Smooth muscle cell (in vitro differentiated cells): ENCODE results near the gene SOX6. TPM values are rescaled to one million over a fixed set of nuclear protein-coding genes. Genes with fewer than 3 reads are reported as not detected.

Experiments
- DNase-seq: peaks from one replicate; lab custom pipeline; 2025; ENCODE audit not compliant: unreplicated experiment; lab: John Stamatoyannopoulos, UW
- H2AFZ ChIP-seq: fragments of 200-600 bp; sonication (generic); 2 replicates; pipeline ENCODE4 v1.6.0; 2016; ENCODE audit warnings: antibody characterized with exemption, low read depth, mild to moderate bottlenecking
- H3F3A ChIP-seq: fragments of 200-600 bp; sonication (generic); 2 replicates; pipeline ENCODE4 v1.6.0; 2017; ENCODE audit warnings: antibody characterized with exemption, low read depth
- H3K27ac ChIP-seq: fragments of 200-600 bp; sonication (generic); 2 replicates; pipeline ENCODE4 v1.5.1; 2016; ENCODE audit warnings: low read depth, mild to moderate bottlenecking
- H3K27me3 ChIP-seq: fragments of 200-600 bp; sonication (generic); 2 replicates; pipeline ENCODE4 v1.6.1; 2016; ENCODE audit warnings: low read depth, mild to moderate bottlenecking
- H3K36me3 ChIP-seq: fragments of 200-600 bp; sonication (generic); 2 replicates; pipeline ENCODE4 v1.5.1; 2016; ENCODE audit warnings: low read depth
- H3K4me1 ChIP-seq: fragments of 200-600 bp; sonication (generic); 2 replicates; pipeline ENCODE4 v1.5.1; 2016; ENCODE audit warnings: low read depth
- H3K4me2 ChIP-seq: fragments of 200-600 bp; sonication (generic); 2 replicates; pipeline ENCODE4 v1.6.0; 2016; ENCODE audit warnings: mild to moderate bottlenecking
- H3K4me3 ChIP-seq: fragments of 200-600 bp; sonication (generic); 2 replicates; pipeline ENCODE4 v1.5.1; 2016; ENCODE audit warnings: mild to moderate bottlenecking
- H3K79me2 ChIP-seq: fragments of 200-600 bp; sonication (generic); 2 replicates; pipeline ENCODE4 v1.6.0; 2016; ENCODE audit warnings: low read depth, mild to moderate bottlenecking
- H3K9ac ChIP-seq: fragments of 200-600 bp; sonication (generic); 2 replicates; pipeline ENCODE4 v1.6.0; 2016; ENCODE audit warnings: low read depth
- H3K9me3 ChIP-seq: fragments of 200-600 bp; sonication (generic); replicated peaks from 2 replicates; pipeline ENCODE4 v1.5.1; 2016; ENCODE audit warnings: low read depth
- H4K20me1 ChIP-seq: fragments of 200-600 bp; sonication (generic); 2 replicates; pipeline ENCODE4 v1.6.0; 2016; ENCODE audit warnings: low read depth
- WGBS: methylation state at CpG from one replicate; pipeline ENCODE4 v1.1.7; 2016; ENCODE audit warnings: low lambda C conversion rate; 5-methylcytosine and 5-hydroxymethylcytosine counted together
- polyA plus RNA-seq: library from polyadenylated mRNA; unstranded; fragments of >200 nt; fragmentation: Nextera tagmentation; extraction: Ambion mirVana; gene quantifications from 2 replicates; pipeline ENCODE4 v1.2.1, GENCODE V29; 2016
- total RNA-seq: library from RNA; depleted of rRNA; stranded (reverse); fragments of >200 nt; gene quantifications from 2 replicates; pipeline ENCODE4 v1.2.3, GENCODE V29; 2014
- TF ChIP-seq, protein P1 (sequence below): fragments of 200-600 bp; sonication (generic); IDR thresholded peaks from 2 replicates; pipeline ENCODE4 v1.5.1; 2017; ENCODE audit warnings: borderline replicate concordance, mild to moderate bottlenecking, antibody characterized with exemption; ENCODE audit not compliant: insufficient read depth, poor library complexity, severe bottlenecking

Gene SOX6
- total and polyA plus RNA-seq, 2 experiments from 2014 or later = 11.2 to 27.6 TPM

- H3K27me3 ChIP-seq = no peaks in the 10 kb centered on the region
- no peak for DNase-seq
- H3K27ac ChIP-seq = peak overlapping the region; percentile 15
- H3K36me3 ChIP-seq = no peaks in the 10 kb centered on the region
- H3K9me3 ChIP-seq = no peaks in the 10 kb centered on the region
- H3K9ac ChIP-seq = no peak overlapping the region
- no peak overlapping the region for H2AFZ ChIP-seq
- H3K4me1 ChIP-seq = peaks cover 25% of the 10 kb centered on the region
- TF ChIP-seq, protein P1, sequence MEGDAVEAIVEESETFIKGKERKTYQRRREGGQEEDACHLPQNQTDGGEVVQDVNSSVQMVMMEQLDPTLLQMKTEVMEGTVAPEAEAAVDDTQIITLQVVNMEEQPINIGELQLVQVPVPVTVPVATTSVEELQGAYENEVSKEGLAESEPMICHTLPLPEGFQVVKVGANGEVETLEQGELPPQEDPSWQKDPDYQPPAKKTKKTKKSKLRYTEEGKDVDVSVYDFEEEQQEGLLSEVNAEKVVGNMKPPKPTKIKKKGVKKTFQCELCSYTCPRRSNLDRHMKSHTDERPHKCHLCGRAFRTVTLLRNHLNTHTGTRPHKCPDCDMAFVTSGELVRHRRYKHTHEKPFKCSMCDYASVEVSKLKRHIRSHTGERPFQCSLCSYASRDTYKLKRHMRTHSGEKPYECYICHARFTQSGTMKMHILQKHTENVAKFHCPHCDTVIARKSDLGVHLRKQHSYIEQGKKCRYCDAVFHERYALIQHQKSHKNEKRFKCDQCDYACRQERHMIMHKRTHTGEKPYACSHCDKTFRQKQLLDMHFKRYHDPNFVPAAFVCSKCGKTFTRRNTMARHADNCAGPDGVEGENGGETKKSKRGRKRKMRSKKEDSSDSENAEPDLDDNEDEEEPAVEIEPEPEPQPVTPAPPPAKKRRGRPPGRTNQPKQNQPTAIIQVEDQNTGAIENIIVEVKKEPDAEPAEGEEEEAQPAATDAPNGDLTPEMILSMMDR = no peak
- H3F3A ChIP-seq = no peaks in the 10 kb centered on the region
- H4K20me1 ChIP-seq = no peaks in the 10 kb centered on the region
- H3K4me2 ChIP-seq = peak overlapping the region; percentile 29
- H3K79me2 ChIP-seq = no peaks in the 10 kb centered on the region
- no peak overlapping the region for H3K4me3 ChIP-seq
Observed at GRCh38 chr11:16185042-16185441, 171.3 kb downstream of the SOX6 start.

GRCh38 chr11:16184588-16184987 is 171.8 kb downstream of the SOX6 start:
- peak overlapping the region; percentile 25 for H3K27ac ChIP-seq
- H3F3A ChIP-seq = no peaks in the 10 kb centered on the region
- H3K4me3 ChIP-seq = no peak overlapping the region
- H4K20me1 ChIP-seq = no peaks in the 10 kb centered on the region
- H3K9ac ChIP-seq = no peak overlapping the region
- TF ChIP-seq, protein P1 = no peak
- H3K4me2 ChIP-seq = peak overlapping the region; percentile 29
- no peak for DNase-seq
- no peaks in the 10 kb centered on the region for H3K36me3 ChIP-seq
- no peaks in the 10 kb centered on the region for H3K27me3 ChIP-seq
- 0% methylated on average over 1 of the region's 1 CpG for WGBS
- H3K9me3 ChIP-seq = no peaks in the 10 kb centered on the region
- H3K79me2 ChIP-seq = no peaks in the 10 kb centered on the region
- H3K4me1 ChIP-seq = peaks cover 29% of the 10 kb centered on the region
- no peak overlapping the region for H2AFZ ChIP-seq

GRCh38 chr11:16182553-16182952 is 173.8 kb downstream of the SOX6 start:
- Histone ChIP-seq H3K9me3 (no peaks in the 10 kb centered on the region), H2AFZ (no peak overlapping the region), H3K27ac (no peak overlapping the region), H3K4me2 (no peak overlapping the region), H3K36me3 (no peaks in the 10 kb centered on the region), H3K79me2 (no peaks in the 10 kb centered on the region), H3K27me3 (no peaks in the 10 kb centered on the region), H3K4me3 (no peak overlapping the region), H4K20me1 (no peaks in the 10 kb centered on the region), H3K9ac (no peak overlapping the region), H3F3A (no peaks in the 10 kb centered on the region), H3K4me1 (peaks cover 44% of the 10 kb centered on the region)
- DNase-seq = no peak
- TF ChIP-seq, protein P1 = no peak
- WGBS = 97% methylated on average over 2 of the region's 2 CpGs

DNA sequence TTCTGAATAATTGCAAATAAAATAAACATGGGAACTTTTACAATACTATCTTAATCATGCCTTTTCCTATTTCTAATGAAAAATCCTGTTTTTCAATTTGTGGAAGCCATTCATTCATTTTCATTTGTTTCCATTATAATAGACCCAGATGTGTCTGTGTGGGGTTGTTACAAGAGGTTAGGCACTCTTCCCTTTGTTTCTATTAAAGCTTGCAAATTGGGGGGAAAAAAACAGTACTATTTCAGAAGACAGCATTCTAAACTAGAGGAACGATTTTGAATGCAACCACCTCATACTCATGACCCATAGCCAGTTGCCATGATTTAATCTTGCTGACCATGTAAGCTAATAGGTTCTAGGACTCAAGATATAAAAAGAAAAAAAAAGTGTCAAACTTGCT is 175.5 kb downstream of the SOX6 start:
- Histone ChIP-seq H3K9me3 (no peaks in the 10 kb centered on the region), H3K4me3 (no peak overlapping the region), H3K79me2 (no peaks in the 10 kb centered on the region), H3K36me3 (no peaks in the 10 kb centered on the region), H3F3A (no peaks in the 10 kb centered on the region), H3K4me2 (no peak overlapping the region), H4K20me1 (no peaks in the 10 kb centered on the region), H3K9ac (no peak overlapping the region), H2AFZ (no peak overlapping the region), H3K27me3 (no peaks in the 10 kb centered on the region), H3K27ac (no peak overlapping the region), H3K4me1 (peaks cover 44% of the 10 kb centered on the region)
- DNase-seq = no peak
- TF ChIP-seq, protein P1 = no peak
- WGBS = 76% methylated on average over 1 of the region's 1 CpG
